HepG2 (cell line): ENCODE results near the gene LITAFD. TPM values are rescaled to one million over a fixed set of nuclear protein-coding genes. Genes with fewer than 3 reads are reported as not detected.
A peak's percentile ranks its signal among the peaks of the same experiment; 100 is the strongest.

Source experiments
- ETV6 ChIP-seq: sonication (generic); formaldehyde crosslinking; conservative IDR thresholded peaks from 2 replicates; pipeline ENCODE4 v1.4.0; 2020; ENCODE audit warnings: missing genetic modification reagents
- GATA4 ChIP-seq: sonication (generic); IDR thresholded peaks from 2 replicates; pipeline ENCODE4 v1.6.1; 2016; ENCODE audit warnings: antibody characterized with exemption, low read depth, borderline replicate concordance
- HOXA7 ChIP-seq: sonication (generic); formaldehyde crosslinking; IDR thresholded peaks from 2 replicates; pipeline ENCODE4 v1.8.1; 2022; ENCODE audit warnings: mild to moderate bottlenecking, missing genetic modification reagents, moderate library complexity
- MXI1 ChIP-seq: IDR thresholded peaks from 3 replicates; pipeline ENCODE4 v1.6.1; 2012; ENCODE audit warnings: low read depth, low read length, inconsistent platforms, borderline replicate concordance
- NFIB ChIP-seq: sonication (generic); formaldehyde crosslinking; IDR thresholded peaks from 2 replicates; pipeline ENCODE4 v1.9.0; 2021; ENCODE audit warnings: missing genetic modification reagents, mild to moderate bottlenecking, borderline replicate concordance
- NPAS2 ChIP-seq: sonication (generic); formaldehyde crosslinking; IDR thresholded peaks from 2 replicates; pipeline ENCODE4 v1.8.0; 2022; ENCODE audit warnings: mild to moderate bottlenecking, missing genetic modification reagents, borderline replicate concordance
- ONECUT2 ChIP-seq: sonication (generic); formaldehyde crosslinking; IDR thresholded peaks from 2 replicates; pipeline ENCODE4 v1.4.0; 2020; ENCODE audit warnings: missing genetic modification reagents
- PATZ1 ChIP-seq: sonication (generic); formaldehyde crosslinking; IDR thresholded peaks from 2 replicates; pipeline ENCODE4 v1.4.0; 2020; ENCODE audit warnings: missing genetic modification reagents
- RARA ChIP-seq: IDR thresholded peaks from 2 replicates; pipeline ENCODE4 v1.6.1; 2016; ENCODE audit warnings: missing genetic modification reagents, missing compliant biosample characterization
- RFXAP ChIP-seq: sonication (generic); formaldehyde crosslinking; IDR thresholded peaks from 2 replicates; pipeline ENCODE4 v1.4.0; 2020; ENCODE audit warnings: missing genetic modification reagents, borderline replicate concordance
- SMARCE1 ChIP-seq: fragments of 450-650 bp; IDR thresholded peaks from 2 replicates; pipeline ENCODE4 v1.6.1; 2017; ENCODE audit warnings: borderline replicate concordance
- SUZ12 ChIP-seq: fragments of 150-350 bp; IDR thresholded peaks from 2 replicates; pipeline ENCODE4 v1.6.1; 2014; ENCODE audit warnings: low read depth, low read length
- TARDBP ChIP-seq: sonication (generic); formaldehyde crosslinking; IDR thresholded peaks from 2 replicates; pipeline ENCODE4 v1.8.0; 2022; ENCODE audit warnings: mild to moderate bottlenecking, missing genetic modification reagents
- TBL1XR1 ChIP-seq: fragments of 150-350 bp; IDR thresholded peaks from 2 replicates; pipeline ENCODE4 v1.6.1; 2014; ENCODE audit warnings: borderline replicate concordance, low read length; ENCODE audit not compliant: partially characterized antibody
- ZC3H13 ChIP-seq: sonication (generic); formaldehyde crosslinking; IDR thresholded peaks from 2 replicates; pipeline ENCODE4 v1.8.1; 2023; ENCODE audit warnings: mild to moderate bottlenecking, missing genetic modification reagents, moderate library complexity
- ZFP1 ChIP-seq: IDR thresholded peaks from 2 replicates; pipeline ENCODE4 v1.6.1; 2016
- ZNF101 ChIP-seq: sonication (generic); formaldehyde crosslinking; IDR thresholded peaks from 2 replicates; pipeline ENCODE4 v1.4.0; 2020; ENCODE audit warnings: mild to moderate bottlenecking, low read depth, missing genetic modification reagents, borderline replicate concordance
- ZNF124 ChIP-seq: sonication (generic); formaldehyde crosslinking; IDR thresholded peaks from 2 replicates; pipeline ENCODE4 v1.4.0; 2020; ENCODE audit warnings: missing genetic modification reagents
- ZNF547 ChIP-seq: sonication (generic); formaldehyde crosslinking; IDR thresholded peaks from 2 replicates; pipeline ENCODE4 v1.5.1; 2020; ENCODE audit warnings: mild to moderate bottlenecking, missing genetic modification reagents
- ZNF562 ChIP-seq: sonication (generic); formaldehyde crosslinking; IDR thresholded peaks from 2 replicates; pipeline ENCODE4 v1.8.0; 2022; ENCODE audit warnings: missing genetic modification reagents, borderline replicate concordance
- ZSCAN25 ChIP-seq: sonication (generic); formaldehyde crosslinking; IDR thresholded peaks from 2 replicates; pipeline ENCODE4 v1.8.0; 2022; ENCODE audit warnings: mild to moderate bottlenecking, missing genetic modification reagents
- ZZZ3 ChIP-seq: sonication (generic); formaldehyde crosslinking; IDR thresholded peaks from 2 replicates; pipeline ENCODE4 v1.4.0; 2020; ENCODE audit warnings: missing genetic modification reagents, mild to moderate bottlenecking, borderline replicate concordance
- polyA plus RNA-seq, 8 experiments: library from polyadenylated mRNA; depleted of rRNA in 3 of 8; stranded (reverse) in 7 of 8; unstranded in 1 of 8; fragments of >200 nt; fragmentation: Illumina TruSeq in 4 of 8; extraction: Trizol in 4 of 8; gene quantifications; 2 replicates each; pipeline versions ENCODE4 v1.2.1 to v1.2.3, GENCODE V29; 2011 to 2016; ENCODE audit warnings: low read depth in 4 of 8, missing spikeins in 1 of 8, mixed read lengths in 1 of 8; ENCODE audit not compliant: insufficient read depth in 1 of 8
- total RNA-seq, 5 experiments: library from RNA; depleted of rRNA; stranded (reverse); fragments of >200 nt; fragmentation: Illumina TruSeq; extraction: Trizol; gene quantifications; 2 replicates each; pipeline ENCODE4 v1.2.3, GENCODE V29; 2016; ENCODE audit warnings: low read depth in 1 of 5
- TF ChIP-seq, protein P1 (sequence below): sonication (generic); formaldehyde crosslinking; IDR thresholded peaks from 2 replicates; pipeline ENCODE4 v1.4.0; 2020; ENCODE audit warnings: missing genetic modification reagents, borderline replicate concordance
- TF ChIP-seq, protein P2 (sequence below): IDR thresholded peaks from 2 replicates; pipeline ENCODE4 v1.6.1; 2016; ENCODE audit warnings: control low read depth

Gene LITAFD
- total and polyA plus RNA-seq, 2 of the 13 experiments (the other 11 are each of a cell fraction or from before 2014, with no cell fraction given): not detected

GRCh38 chr16:8866118-8866883, 15.8 kb upstream of the LITAFD start (continued):
- no peak for TF ChIP-seq ONECUT2 (CRISPR knock-in tag)
- no peak for TF ChIP-seq ZNF124
- no peak for TF ChIP-seq ZNF101
- TF ChIP-seq ZFP1: no peak
- TF ChIP-seq PATZ1 (CRISPR knock-in tag): peak; percentile 88
- peak; percentile 7; the same call in 1 of the 2 replicates for TF ChIP-seq RFXAP (CRISPR knock-in tag)
- TF ChIP-seq GATA4: 0 out of 2 replicates have a peak, but pooled peaks have one; percentile 34
- TF ChIP-seq RARA (CRISPR knock-in tag): peak; percentile 69
- TF ChIP-seq ZC3H13 (CRISPR knock-in tag): no peak
- peak; percentile 97 for TF ChIP-seq MXI1
- TF ChIP-seq SMARCE1: no peak
- TF ChIP-seq, protein P1, sequence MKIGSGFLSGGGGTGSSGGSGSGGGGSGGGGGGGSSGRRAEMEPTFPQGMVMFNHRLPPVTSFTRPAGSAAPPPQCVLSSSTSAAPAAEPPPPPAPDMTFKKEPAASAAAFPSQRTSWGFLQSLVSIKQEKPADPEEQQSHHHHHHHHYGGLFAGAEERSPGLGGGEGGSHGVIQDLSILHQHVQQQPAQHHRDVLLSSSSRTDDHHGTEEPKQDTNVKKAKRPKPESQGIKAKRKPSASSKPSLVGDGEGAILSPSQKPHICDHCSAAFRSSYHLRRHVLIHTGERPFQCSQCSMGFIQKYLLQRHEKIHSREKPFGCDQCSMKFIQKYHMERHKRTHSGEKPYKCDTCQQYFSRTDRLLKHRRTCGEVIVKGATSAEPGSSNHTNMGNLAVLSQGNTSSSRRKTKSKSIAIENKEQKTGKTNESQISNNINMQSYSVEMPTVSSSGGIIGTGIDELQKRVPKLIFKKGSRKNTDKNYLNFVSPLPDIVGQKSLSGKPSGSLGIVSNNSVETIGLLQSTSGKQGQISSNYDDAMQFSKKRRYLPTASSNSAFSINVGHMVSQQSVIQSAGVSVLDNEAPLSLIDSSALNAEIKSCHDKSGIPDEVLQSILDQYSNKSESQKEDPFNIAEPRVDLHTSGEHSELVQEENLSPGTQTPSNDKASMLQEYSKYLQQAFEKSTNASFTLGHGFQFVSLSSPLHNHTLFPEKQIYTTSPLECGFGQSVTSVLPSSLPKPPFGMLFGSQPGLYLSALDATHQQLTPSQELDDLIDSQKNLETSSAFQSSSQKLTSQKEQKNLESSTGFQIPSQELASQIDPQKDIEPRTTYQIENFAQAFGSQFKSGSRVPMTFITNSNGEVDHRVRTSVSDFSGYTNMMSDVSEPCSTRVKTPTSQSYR (CRISPR knock-in tag): peak; percentile 52; the same call in 1 of the 2 replicates
- peak; percentile 84; the same call in 1 of the 2 replicates for TF ChIP-seq TARDBP (CRISPR knock-in tag)
- peak; percentile 23; the same call in 1 of the 2 replicates for TF ChIP-seq ETV6 (CRISPR knock-in tag)
- TF ChIP-seq NFIB (CRISPR knock-in tag): no peak
- no peak for TF ChIP-seq NPAS2 (CRISPR knock-in tag)
- TF ChIP-seq, protein P2, sequence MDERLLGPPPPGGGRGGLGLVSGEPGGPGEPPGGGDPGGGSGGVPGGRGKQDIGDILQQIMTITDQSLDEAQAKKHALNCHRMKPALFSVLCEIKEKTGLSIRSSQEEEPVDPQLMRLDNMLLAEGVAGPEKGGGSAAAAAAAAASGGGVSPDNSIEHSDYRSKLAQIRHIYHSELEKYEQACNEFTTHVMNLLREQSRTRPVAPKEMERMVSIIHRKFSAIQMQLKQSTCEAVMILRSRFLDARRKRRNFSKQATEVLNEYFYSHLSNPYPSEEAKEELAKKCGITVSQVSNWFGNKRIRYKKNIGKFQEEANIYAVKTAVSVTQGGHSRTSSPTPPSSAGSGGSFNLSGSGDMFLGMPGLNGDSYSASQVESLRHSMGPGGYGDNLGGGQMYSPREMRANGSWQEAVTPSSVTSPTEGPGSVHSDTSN (CRISPR knock-in tag): no peak
- no peak for TF ChIP-seq ZNF547 (CRISPR knock-in tag)
- no peak for TF ChIP-seq ZZZ3
- peak; percentile 28 for TF ChIP-seq TBL1XR1
- TF ChIP-seq SUZ12: no peak
- TF ChIP-seq HOXA7 (CRISPR knock-in tag): no peak
- TF ChIP-seq ZNF562 (CRISPR knock-in tag): no peak
- TF ChIP-seq ZSCAN25 (CRISPR knock-in tag): 0 out of 2 replicates have a peak, but pooled peaks have one; percentile 11
